K562 (cell line): ENCODE data around the gene ICE2. TPM values are rescaled to one million over a fixed set of nuclear protein-coding genes. Genes with fewer than 3 reads are reported as not detected.

Experiments
- ATAC-seq: fragments of 200-7000 bp; cut with Tn5 transposase; 3 replicates; pipeline ENCODE4 v1.9.1; 2020; ENCODE audit warnings: moderate library complexity
- BruUV-seq: library from RNA; stranded (reverse); fragments of 400-500 nt; replicated peaks from 2 replicates; lab custom pipeline; 2021; lab: Mats Ljungman, UMichigan
- CTCF ChIA-PET: fragments of 300-600 bp; formaldehyde crosslinking; extraction: SDS; loops from one replicate; lab custom pipeline; 2021; ENCODE audit warnings: low intra/inter-chr PET ratio; lab: Yijun Ruan, JAX
- POLR2A ChIA-PET: fragments of 300-600, 350-650 bp; sonication (Branson Sonifier 250); formaldehyde crosslinking; extraction: SDS; loops from one replicate; lab custom pipeline; 2021; ENCODE audit warnings: antibody characterized with exemption, inconsistent platforms; lab: Yijun Ruan, JAX
- DNase-seq, 4 experiments: peaks; one replicate each; pipeline versions ENCODE4 v3.0.0 to v3.0.0-alpha.2; 2011 to 2018; ENCODE audit warnings: low spot score in 3 of 4, mixed read lengths in 3 of 4; ENCODE audit errors: extremely low read depth in 1 of 4
- FAIRE-seq: peaks from 2 replicates; lab custom pipeline; 2011; peaks lifted over from hg19 to GRCh38; lab: Jason Lieb, UNC
- H2AFZ ChIP-seq: 2 replicates; pipeline ENCODE4 v1.6.0; 2011; ENCODE audit warnings: low read depth, low read length, control low read depth, inconsistent platforms
- H3K27ac ChIP-seq: fragments of 200-600 bp; 3 replicates; pipeline ENCODE4 v1.8.0; 2011; ENCODE audit warnings: low read depth, mild to moderate bottlenecking, control low read depth, inconsistent platforms, low read length, moderate library complexity, mixed read lengths; ENCODE audit errors: extremely low read depth
- H3K27me3 ChIP-seq, 2 experiments: fragments of 300-600 bp in 1 of 2; 2 replicates in 1 of 2; 3 replicates in 1 of 2; pipeline versions ENCODE4 v1.6.0 to v1.8.0; 2011; ENCODE audit warnings: inconsistent platforms in 2 of 2, low read length in 2 of 2, mild to moderate bottlenecking in 1 of 2, mixed read lengths in 1 of 2, moderate library complexity in 1 of 2; ENCODE audit not compliant: control insufficient read depth in 2 of 2, insufficient read depth in 2 of 2
- H3K36me3 ChIP-seq: fragments of 300-600 bp; 3 replicates; pipeline ENCODE4 v1.8.0; 2011; ENCODE audit warnings: mild to moderate bottlenecking, low read length, inconsistent platforms; ENCODE audit not compliant: control insufficient read depth, insufficient read depth
- H3K4me1 ChIP-seq, 2 experiments: fragments of 200-600 bp in 1 of 2; replicated peaks in 1 of 2; 2 replicates in 1 of 2; 3 replicates in 1 of 2; pipeline versions ENCODE4 v1.5.1 to v1.8.0; 2011; ENCODE audit warnings: inconsistent platforms in 2 of 2, low read length in 2 of 2, mild to moderate bottlenecking in 1 of 2, mixed read lengths in 1 of 2, moderate library complexity in 1 of 2; ENCODE audit not compliant: control insufficient read depth in 2 of 2, insufficient read depth in 2 of 2
- H3K4me2 ChIP-seq: 2 replicates; pipeline ENCODE4 v1.6.1; 2011; ENCODE audit warnings: low read length, control low read depth, inconsistent platforms, mixed read lengths; ENCODE audit not compliant: insufficient read depth
- H3K4me3 ChIP-seq: fragments of 200-600 bp; sonication (generic), shearing (Covaris generic); 2 replicates; pipeline ENCODE4 v1.5.1; 2016; ENCODE audit warnings: control low read depth, inconsistent platforms
- H3K79me2 ChIP-seq: fragments of 200-600 bp; 3 replicates; pipeline ENCODE4 v1.8.0; 2011; ENCODE audit warnings: low read length, inconsistent platforms; ENCODE audit not compliant: control insufficient read depth, insufficient read depth
- H3K9ac ChIP-seq, 2 experiments: 2 replicates each; pipeline versions ENCODE4 v1.6.0 to v1.6.1; 2011; ENCODE audit warnings: low read depth in 2 of 2, low read length in 2 of 2, control low read depth in 1 of 2, inconsistent platforms in 1 of 2, mild to moderate bottlenecking in 1 of 2, mixed read lengths in 1 of 2; ENCODE audit not compliant: insufficient read depth in 1 of 2
- H3K9me1 ChIP-seq: one replicate; pipeline ENCODE4 v1.6.0; 2011; ENCODE audit warnings: inconsistent platforms, mild to moderate bottlenecking, low read length, moderate library complexity; ENCODE audit not compliant: control insufficient read depth, insufficient read depth
- H3K9me3 ChIP-seq: replicated peaks from 2 replicates; pipeline ENCODE4 v1.5.1; 2011; ENCODE audit warnings: low read depth, low read length, inconsistent platforms; ENCODE audit not compliant: control insufficient read depth, insufficient read depth
- H4K20me1 ChIP-seq: replicated peaks from 2 replicates; pipeline ENCODE4 v1.6.1; 2011; ENCODE audit warnings: low read length, inconsistent platforms, mixed read lengths; ENCODE audit not compliant: control insufficient read depth, insufficient read depth
- ARHGAP35 ChIP-seq: fragments of 450-650 bp; IDR thresholded peaks from 2 replicates; pipeline ENCODE4 v1.6.1; 2018; ENCODE audit not compliant: partially characterized antibody
- CREB3L1 ChIP-seq: fragments of 450-650 bp; IDR thresholded peaks from 2 replicates; pipeline ENCODE4 v1.6.1; 2014; ENCODE audit warnings: low read depth, mild to moderate bottlenecking, moderate library complexity, borderline replicate concordance
- GABPB2 ChIP-seq: fragments of 250-450 bp; sonication (Bioruptor Pico); conservative IDR thresholded peaks from 2 replicates; pipeline ENCODE4 v1.5.1; 2021; ENCODE audit warnings: mild to moderate bottlenecking
- HDAC8 ChIP-seq: fragments of 450-650 bp; IDR thresholded peaks from 2 replicates; pipeline ENCODE4 v1.6.1; 2016; ENCODE audit warnings: mild to moderate bottlenecking, missing genetic modification characterization, moderate library complexity, missing compliant biosample characterization
- HOMEZ ChIP-seq: fragments of 250-450 bp; sonication (Bioruptor Pico); IDR thresholded peaks from 2 replicates; pipeline ENCODE4 v1.4.0; 2020; ENCODE audit warnings: mild to moderate bottlenecking, moderate library complexity
- IRF1 ChIP-seq: sonication (generic); formaldehyde crosslinking; IDR thresholded peaks from 2 replicates; pipeline ENCODE4 v1.8.0; 2022; ENCODE audit warnings: missing genetic modification reagents, mild to moderate bottlenecking, borderline replicate concordance
- MYBL2 ChIP-seq, 2 experiments: fragments of 450-650 bp in 1 of 2; sonication (generic) in 1 of 2; formaldehyde crosslinking in 1 of 2; IDR thresholded peaks; 2 replicates each; pipeline versions ENCODE4 v1.6.1 to v1.8.1; 2017 to 2022; ENCODE audit warnings: borderline replicate concordance in 1 of 2, inconsistent platforms in 1 of 2, low read depth in 1 of 2, mild to moderate bottlenecking in 1 of 2, missing genetic modification reagents in 1 of 2, moderate library complexity in 1 of 2
- POLR2H ChIP-seq: IDR thresholded peaks from 2 replicates; pipeline ENCODE4 v1.6.1; 2016; ENCODE audit warnings: missing genetic modification characterization, low read depth, mild to moderate bottlenecking, control low read depth, missing compliant biosample characterization, moderate library complexity
- RB1 ChIP-seq: fragments of 450-650 bp; IDR thresholded peaks from 2 replicates; pipeline ENCODE4 v1.6.1; 2017; ENCODE audit warnings: low read depth, mild to moderate bottlenecking
- TCF7L2 ChIP-seq: fragments of 150-350 bp; IDR thresholded peaks from 2 replicates; pipeline ENCODE4 v1.6.1; 2016; ENCODE audit warnings: low read depth, mild to moderate bottlenecking, low read length, moderate library complexity
- TCFL5 ChIP-seq: fragments of 250-450 bp; sonication (Bioruptor Pico); conservative IDR thresholded peaks from 2 replicates; pipeline ENCODE4 v1.6.1; 2021; ENCODE audit warnings: mild to moderate bottlenecking, moderate library complexity, matching md5 sums
- ZC3H4 ChIP-seq: sonication (generic); formaldehyde crosslinking; IDR thresholded peaks from 2 replicates; pipeline ENCODE4 v1.9.0; 2021; ENCODE audit warnings: missing genetic modification reagents, borderline replicate concordance
- ZNF263 ChIP-seq: sonication (generic); formaldehyde crosslinking; IDR thresholded peaks from 2 replicates; pipeline ENCODE4 v1.8.0; 2022; ENCODE audit warnings: mild to moderate bottlenecking, missing genetic modification reagents, borderline replicate concordance
- ZNF764 ChIP-seq: fragments of 250-450 bp; sonication (Bioruptor Pico); IDR thresholded peaks from 2 replicates; pipeline ENCODE4 v1.4.0; 2020; ENCODE audit warnings: low read depth, mild to moderate bottlenecking, moderate library complexity
- WGBS: fragments of 100-300 bp; shearing (Covaris generic); methylation state at CpG from one replicate; pipeline ENCODE4 v1.1.6; 2016; ENCODE audit warnings: low coverage, mixed read lengths; ENCODE audit not compliant: insufficient coverage; ENCODE audit errors: missing lambda C conversion rate; 5-methylcytosine and 5-hydroxymethylcytosine counted together
- in situ Hi-C: fragments of 300-500 bp; cut with MboI; formaldehyde crosslinking; loops from 4 replicates; pipeline ENCODE4 v1.15.0; 2018; ENCODE audit warnings: inconsistent platforms, mixed read lengths
- intact Hi-C: fragments of 100-400 bp; cut with micrococcal nuclease; formaldehyde crosslinking; loops from 2 replicates; pipeline ENCODE4 v1.14.2; 2022
- polyA plus RNA-seq, 8 experiments: library from polyadenylated mRNA; depleted of rRNA in 4 of 8; stranded (reverse) in 5 of 8; unstranded in 3 of 8; fragments of >200 nt; fragmentation: Nextera tagmentation in 2 of 8; fragmentation: Illumina TruSeq in 1 of 8; extraction: Ambion mirVana in 2 of 8; extraction: Trizol in 1 of 8; gene quantifications; 2 replicates each; pipeline versions ENCODE4 v1.2.1 to v1.2.3, GENCODE V29; 2011 to 2014; ENCODE audit warnings: inconsistent platforms in 1 of 8, missing spikeins in 1 of 8
- total RNA-seq, 7 experiments: library from RNA; depleted of rRNA in 6 of 7; stranded (reverse); fragments of >200 nt in 6 of 7; fragmentation: Illumina TruSeq in 2 of 7; extraction: Trizol in 2 of 7; gene quantifications; 2 replicates each; pipeline versions ENCODE4 v1.2.1 to v1.2.3, GENCODE V29; 2011 to 2021; ENCODE audit warnings: low replicate concordance in 1 of 7

ICE2 gene
- total and polyA plus RNA-seq, 9 of the 15 experiments (the other 6 are each of a cell fraction or from before 2014, with no cell fraction given) = 21.8 to 87.9 (median 58.1) TPM

- Histone ChIP-seq H4K20me1 (no peaks in the 10 kb centered on the region), H3K36me3 (no peaks in the 10 kb centered on the region), H3K9me3 (no peaks in the 10 kb centered on the region), H3K27ac (no peak overlapping the region), H2AFZ (no peak overlapping the region), H3K4me3 (no peak overlapping the region), H3K4me2 (no peak overlapping the region), H3K27me3 (no peaks in the 10 kb centered on the region), H3K9ac (no peak overlapping the region), H3K9me1 (no peaks in the 10 kb centered on the region), H3K79me2 (no peaks in the 10 kb centered on the region), H3K4me1 (no peaks in the 10 kb centered on the region; a peak in 2 of 5 replicates)
- in situ Hi-C loops = no loop called here
- POLR2A ChIA-PET = interaction anchor here (1.3 to 1.8 kb wide), 2 partner anchors 8 to 10 kb away, joined by 3 to 4 read pairs; no protein-coding TSS in a partner anchor
- CTCF ChIA-PET = no interaction called here
- no peak for TF ChIP-seq IRF1 (CRISPR knock-in tag)
- no peak for TF ChIP-seq HOMEZ (CRISPR knock-in tag)
- no peak for TF ChIP-seq MYBL2 (IDR thresholded peaks at IDR 0.05; ENCODE audit: low read depth)
- no peak for TF ChIP-seq MYBL2 (CRISPR knock-in tag; IDR thresholded peaks at IDR 0.05; ENCODE audit: borderline replicate concordance)
- no peak for TF ChIP-seq GABPB2
- TF ChIP-seq ZC3H4 (CRISPR knock-in tag) = no peak
- no peak for TF ChIP-seq ZNF263 (CRISPR knock-in tag)
- TF ChIP-seq POLR2H = no peak
- no peak for TF ChIP-seq CREB3L1
- no peak for TF ChIP-seq ZNF764 (CRISPR knock-in tag)
- no peak for TF ChIP-seq RB1
- TF ChIP-seq TCF7L2 = no peak
- TF ChIP-seq ARHGAP35 = no peak
- no peak for TF ChIP-seq HDAC8 (tag)
- TF ChIP-seq TCFL5 (CRISPR knock-in tag) = no peak
- 33% methylated on average over 2 of the region's 2 CpGs for WGBS
- FAIRE-seq = no peak
- BruUV-seq = no TSS peak
- ATAC-seq = no peak
- DNase-seq = no peak
- intact Hi-C loops = no loop called here
Measured at GRCh38 chr15:60406513-60407414, 72.2 kb downstream of the ICE2 start.
